ENCODE results near the gene GATAD2B.
"Not testable (repeated sequence)": the region's sequence is repeated elsewhere in the genome, so short reads cannot be mapped to it uniquely, and the experiment has no call there.

GRCh38 chr1:153766663-153767062 lies 156.1 kb downstream of the GATAD2B start:
- TF ChIP-seq, protein P1, sequence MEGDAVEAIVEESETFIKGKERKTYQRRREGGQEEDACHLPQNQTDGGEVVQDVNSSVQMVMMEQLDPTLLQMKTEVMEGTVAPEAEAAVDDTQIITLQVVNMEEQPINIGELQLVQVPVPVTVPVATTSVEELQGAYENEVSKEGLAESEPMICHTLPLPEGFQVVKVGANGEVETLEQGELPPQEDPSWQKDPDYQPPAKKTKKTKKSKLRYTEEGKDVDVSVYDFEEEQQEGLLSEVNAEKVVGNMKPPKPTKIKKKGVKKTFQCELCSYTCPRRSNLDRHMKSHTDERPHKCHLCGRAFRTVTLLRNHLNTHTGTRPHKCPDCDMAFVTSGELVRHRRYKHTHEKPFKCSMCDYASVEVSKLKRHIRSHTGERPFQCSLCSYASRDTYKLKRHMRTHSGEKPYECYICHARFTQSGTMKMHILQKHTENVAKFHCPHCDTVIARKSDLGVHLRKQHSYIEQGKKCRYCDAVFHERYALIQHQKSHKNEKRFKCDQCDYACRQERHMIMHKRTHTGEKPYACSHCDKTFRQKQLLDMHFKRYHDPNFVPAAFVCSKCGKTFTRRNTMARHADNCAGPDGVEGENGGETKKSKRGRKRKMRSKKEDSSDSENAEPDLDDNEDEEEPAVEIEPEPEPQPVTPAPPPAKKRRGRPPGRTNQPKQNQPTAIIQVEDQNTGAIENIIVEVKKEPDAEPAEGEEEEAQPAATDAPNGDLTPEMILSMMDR (IDR thresholded peaks at IDR 0.05) = not testable (repeated sequence)
- not testable (repeated sequence) for TF ChIP-seq POLR2A, EP300 (IDR thresholded peaks at IDR 0.05)
